ENCODE results near the gene LIN9. TPM values are rescaled to one million over a fixed set of nuclear protein-coding genes. Genes with fewer than 3 reads are reported as not detected.

LIN9 gene
- total and polyA plus RNA-seq, 2 of the 8 experiments (the other 6 are each of a cell fraction or from before 2014, with no cell fraction given): 5.6 to 12.6 TPM

DNA sequence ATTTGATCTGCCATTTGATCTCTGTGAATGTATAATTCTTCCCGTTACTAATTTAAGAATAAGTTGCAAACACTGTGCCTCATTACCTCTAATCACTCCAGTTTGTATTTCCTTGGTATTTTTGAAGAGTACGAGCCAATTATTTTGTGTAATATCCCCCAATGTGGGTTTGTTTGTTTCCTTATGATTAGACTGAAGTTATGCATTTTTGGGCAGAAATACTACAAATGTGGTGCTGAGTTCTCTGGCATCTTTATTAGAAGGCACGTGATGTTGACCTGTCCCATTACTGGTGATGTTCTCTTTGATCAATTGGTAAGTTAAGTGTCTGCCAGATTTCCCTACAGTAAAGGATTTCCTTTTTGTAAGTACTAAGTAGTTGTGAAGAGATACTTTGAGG lies 75.2 kb downstream of the LIN9 start (continued):
- TF ChIP-seq BRCA1 (IDR thresholded peaks at IDR 0.05; ENCODE audit: low read depth, low read length) (no peak), CBX8 (IDR thresholded peaks at IDR 0.05; ENCODE audit: borderline replicate concordance, low read depth, low read length) (no peak), NRF1 (IDR thresholded peaks at IDR 0.05; ENCODE audit: low read depth, low read length) (no peak), RXRA (IDR thresholded peaks at IDR 0.05; ENCODE audit: insufficient read depth, low read depth, low read length) (no peak)

All from H1 (cell line).